Measurements from ENCODE around the gene LRP1B.
"Not testable (repeated sequence)": the region's sequence is repeated elsewhere in the genome, so short reads cannot be mapped to it uniquely, and the experiment has no call there.

The LRP1B gene

DNA sequence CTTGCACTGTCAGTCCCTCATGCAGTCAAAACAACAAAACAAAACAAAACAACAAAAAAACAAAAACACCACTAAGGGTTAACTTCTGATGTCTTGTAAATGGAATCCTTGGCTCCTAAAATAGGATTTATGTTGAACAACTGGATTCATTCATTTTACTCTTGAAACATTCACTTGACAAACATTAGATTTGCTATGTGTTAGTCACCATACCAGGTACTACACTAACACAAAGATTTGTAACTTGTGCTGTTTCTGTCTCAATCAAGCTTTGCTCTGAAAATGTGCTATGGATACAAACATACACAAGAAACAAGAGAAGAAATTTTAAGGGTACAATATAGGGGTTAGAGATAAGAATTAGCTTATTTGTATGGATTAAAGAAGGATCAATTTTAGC, 812.8 kb downstream of the LRP1B start:
- no peak for DNase-seq (ENCODE audit: low read depth in 2 of 2)

DNA sequence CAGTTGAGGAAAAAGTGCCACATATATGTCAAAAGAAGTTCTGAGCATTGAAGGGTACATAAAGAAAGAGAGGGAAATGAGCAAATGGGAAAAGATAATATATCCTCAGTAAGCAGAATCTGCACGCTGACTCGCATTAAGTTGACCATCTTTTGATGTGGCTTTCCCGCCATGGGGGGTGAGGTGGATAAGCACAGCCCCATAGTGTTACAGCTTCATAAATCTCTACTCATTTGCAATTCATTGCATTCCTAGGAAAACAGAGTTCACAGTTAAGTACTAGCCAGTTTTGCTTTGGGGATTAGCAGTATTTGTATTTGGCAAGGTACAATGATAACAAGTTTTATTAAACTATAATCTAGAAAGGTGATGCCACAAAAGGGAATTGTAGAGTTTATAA, 814.2 kb downstream of the LRP1B start:
- no peak for DNase-seq (ENCODE audit: low read depth in 2 of 2)

DNA sequence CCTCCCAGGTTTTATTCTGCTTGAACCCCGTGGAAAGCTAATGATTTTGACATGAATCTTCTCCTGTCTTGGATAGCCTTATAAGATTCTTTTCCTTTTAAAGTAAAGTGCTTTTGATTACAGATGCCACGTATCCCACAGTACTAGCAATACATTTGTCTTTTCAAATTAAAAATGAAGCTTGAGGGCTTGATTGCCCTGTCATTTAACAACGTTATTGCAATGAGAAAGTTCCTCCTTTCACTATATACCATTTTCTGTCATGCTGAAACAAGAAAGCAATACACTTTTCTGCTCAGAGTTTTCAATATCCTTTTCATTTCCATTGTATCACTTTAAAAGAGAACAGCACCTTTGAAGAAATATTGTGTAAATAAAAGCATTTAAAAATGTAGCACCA, 814.7 kb downstream of the LRP1B start:
- DNase-seq (ENCODE audit: low read depth in 2 of 2), result no peak

DNA sequence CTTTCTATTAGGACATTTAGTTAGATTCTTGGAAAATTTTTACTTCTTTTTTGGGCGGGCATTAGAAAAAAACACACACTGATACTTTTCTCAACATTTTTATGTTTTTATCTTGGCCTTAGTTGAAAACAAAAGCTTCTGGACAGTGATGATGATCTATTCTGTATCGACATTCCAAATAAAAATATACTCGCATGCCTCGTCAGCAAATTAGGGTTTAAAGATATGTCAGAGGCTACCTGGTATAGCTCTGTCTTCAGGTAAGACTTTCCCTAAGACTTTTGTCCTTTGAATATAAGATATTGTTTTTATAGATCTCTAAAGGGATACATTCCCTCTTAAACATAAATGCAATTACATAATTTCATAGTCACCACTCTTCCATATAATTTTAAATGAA, 816.8 kb downstream of the LRP1B start:
- DNase-seq (ENCODE audit: low read depth in 2 of 2), result no peak

DNA sequence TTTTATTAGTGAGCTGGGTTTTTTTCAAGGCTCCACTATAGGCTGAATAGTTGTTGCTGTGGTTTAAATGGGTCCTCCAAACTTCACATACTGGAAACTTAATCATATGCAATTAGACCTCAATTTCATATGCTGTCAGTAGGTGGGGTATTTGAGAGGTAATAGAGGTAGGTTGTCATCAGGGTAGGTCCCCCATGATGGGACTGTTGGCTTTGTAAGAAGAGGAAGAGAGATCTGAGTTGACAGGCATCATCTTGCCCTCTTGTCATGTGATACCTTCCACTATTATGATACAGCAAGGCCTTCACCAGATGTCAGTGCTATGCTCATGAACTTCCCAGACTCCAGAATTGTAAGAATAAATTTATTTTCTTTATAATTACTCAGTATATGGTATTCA, 819.4 kb downstream of the LRP1B start:
- no peak for DNase-seq (ENCODE audit: low read depth in 2 of 2)

DNA sequence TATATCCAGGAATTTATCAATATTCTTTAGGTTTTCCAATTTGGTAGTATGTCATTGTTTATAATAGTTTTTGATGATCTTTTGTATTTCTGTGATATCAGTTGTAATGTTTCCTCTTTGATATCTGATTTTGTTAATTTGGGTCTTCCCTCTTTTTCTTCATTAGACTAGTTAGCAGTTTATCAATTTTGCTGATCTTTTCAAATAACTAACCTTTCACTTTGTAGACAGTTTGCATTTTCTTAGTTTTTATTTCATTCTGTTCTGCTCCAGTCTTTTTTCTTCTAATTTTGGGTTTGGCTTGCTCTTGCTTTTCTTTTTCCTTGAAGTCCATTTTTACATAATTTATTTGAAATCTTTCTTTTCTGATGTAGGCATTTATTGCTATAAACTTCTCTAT, 824.4 kb downstream of the LRP1B start:
- DNase-seq (ENCODE audit: low read depth in 2 of 2), result no peak

DNA sequence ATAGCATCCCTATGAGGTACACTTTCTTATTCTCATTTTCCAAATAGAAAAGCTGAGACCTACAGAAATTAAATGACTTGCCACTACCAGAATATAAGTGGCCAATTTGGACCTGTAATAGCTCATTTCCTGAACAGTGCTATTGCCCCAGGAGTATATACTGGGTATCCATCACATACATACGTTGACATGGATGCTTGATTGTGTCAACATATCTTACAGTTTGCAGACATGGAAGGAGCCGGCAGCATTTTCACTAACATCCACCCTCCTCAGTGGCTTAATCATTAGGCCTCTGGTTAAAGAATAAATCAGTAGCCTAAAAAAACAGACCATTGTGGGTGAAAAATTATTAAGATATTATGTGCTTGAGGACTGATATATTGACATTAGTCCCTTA, 829.3 kb downstream of the LRP1B start:
- no peak for DNase-seq (ENCODE audit: low read depth in 2 of 2)

DNA sequence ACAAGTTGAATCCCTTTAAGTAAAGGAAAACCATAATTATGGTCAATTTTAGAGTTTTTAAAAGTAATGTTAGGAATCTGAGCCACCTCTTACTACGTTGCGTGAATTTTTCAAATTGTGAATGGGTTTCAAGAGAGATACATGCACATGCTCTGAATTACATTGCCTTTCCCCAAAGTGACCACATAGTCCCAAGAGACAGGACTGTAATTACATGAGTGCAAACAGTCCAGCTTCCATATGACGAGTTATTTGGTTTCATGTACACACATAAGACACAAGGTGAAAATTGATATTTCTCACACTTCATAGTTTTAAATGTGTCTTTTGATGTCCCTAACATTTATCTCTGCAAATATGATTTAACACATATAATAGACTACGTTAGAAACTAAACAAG, 850.8 kb downstream of the LRP1B start:
- DNase-seq (ENCODE audit: low read depth in 2 of 2), result no peak

DNA sequence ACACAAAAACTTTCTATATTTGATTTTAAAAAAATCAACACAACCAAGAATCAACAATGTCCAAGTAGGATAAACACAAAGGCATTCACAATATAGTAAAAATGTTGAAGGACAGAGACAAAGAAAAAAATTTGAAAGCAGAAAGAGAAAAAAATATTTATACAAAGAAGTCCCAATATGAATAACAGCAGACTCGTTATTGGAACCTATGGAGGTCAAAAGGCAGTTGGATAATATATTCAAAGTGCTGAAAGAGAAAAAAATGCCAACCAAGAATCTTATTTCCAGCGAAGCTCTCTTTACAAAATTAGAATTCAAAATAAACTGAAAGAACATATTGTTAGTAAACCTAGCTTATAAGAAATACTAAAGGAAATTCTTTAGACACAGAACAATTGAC, 859.5 kb downstream of the LRP1B start:
- DNase-seq (ENCODE audit: low read depth in 2 of 2), result no peak

DNA sequence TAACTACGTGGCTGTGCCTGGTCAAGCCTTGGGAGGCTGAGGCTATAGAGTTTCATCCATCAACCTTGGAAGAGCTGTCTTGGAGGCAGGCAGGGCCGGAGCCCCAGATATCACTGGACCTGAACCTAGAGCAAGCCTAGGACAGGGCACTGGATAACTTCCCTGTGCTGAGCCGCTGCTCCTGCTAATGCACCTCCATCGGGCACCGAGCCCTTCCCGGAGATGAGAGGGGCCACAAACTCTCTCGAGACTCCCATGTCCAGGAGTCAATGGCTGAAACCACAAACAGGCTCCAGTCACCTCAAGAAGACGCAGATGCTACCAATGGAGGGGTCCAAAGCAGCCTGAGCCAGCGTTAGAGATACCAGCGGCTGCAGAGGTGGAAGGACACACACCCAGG, 866.0 kb downstream of the LRP1B start:
- DNase-seq (ENCODE audit: low read depth in 2 of 2), result no peak

DNA sequence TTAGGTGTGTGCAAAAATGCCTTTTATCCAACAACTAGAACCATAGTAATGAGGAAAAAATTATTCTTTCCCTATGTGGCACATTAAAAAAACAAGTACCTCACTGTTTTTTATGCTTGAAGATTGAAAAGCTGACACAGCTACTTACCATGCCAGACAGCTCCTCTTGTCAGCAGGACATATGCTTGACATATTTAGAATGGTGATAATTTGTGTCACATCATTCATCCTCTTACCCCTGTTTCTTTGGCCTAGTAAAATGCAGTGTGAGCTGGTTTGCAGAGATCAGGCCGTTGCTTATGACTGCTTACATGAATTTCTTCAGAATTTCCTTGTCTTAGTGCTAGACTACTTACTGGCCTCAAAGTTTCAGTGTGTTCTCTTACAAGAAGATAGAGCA, 869.9 kb downstream of the LRP1B start:
- DNase-seq (ENCODE audit: low read depth in 2 of 2), result no peak

DNA sequence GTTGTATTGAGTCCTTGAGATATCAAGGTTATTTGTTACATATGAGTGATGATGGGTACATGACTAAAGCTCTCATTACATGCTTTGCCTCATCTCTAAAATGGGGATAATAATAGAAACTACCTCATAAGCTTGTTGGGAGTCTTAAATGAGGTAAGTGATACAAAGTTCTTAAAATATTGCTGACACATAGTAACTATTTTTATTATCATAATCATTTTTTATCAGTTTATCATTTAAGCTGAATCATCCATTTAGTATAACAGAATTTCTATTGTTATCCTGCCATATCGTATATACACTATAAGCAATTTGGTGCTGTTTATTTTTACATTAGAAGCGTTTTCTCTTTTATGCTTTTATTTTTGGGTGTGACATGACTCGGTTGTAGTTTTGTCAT, 871.1 kb downstream of the LRP1B start:
- DNase-seq (ENCODE audit: low read depth in 2 of 2), result no peak

DNA sequence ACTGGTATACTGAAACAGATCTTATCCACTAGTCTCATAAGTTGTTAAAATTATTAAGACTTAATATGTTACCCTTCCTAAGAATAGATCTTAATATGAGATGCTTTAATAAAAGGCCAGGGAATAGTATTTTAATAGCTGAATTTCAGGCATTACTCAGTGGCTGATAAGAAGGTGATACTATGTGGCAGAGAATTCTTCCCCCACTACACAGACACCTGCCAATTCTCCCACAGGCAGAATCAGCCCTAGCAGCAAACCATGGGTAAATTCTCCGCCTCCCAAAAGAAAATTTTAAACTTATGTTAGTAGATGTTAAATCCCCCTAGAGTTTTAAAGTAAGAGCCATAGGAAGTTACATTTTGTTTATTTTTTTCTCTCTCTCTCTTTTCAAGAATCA, 888.8 kb downstream of the LRP1B start:
- no peak for DNase-seq (ENCODE audit: low read depth in 2 of 2)

DNA sequence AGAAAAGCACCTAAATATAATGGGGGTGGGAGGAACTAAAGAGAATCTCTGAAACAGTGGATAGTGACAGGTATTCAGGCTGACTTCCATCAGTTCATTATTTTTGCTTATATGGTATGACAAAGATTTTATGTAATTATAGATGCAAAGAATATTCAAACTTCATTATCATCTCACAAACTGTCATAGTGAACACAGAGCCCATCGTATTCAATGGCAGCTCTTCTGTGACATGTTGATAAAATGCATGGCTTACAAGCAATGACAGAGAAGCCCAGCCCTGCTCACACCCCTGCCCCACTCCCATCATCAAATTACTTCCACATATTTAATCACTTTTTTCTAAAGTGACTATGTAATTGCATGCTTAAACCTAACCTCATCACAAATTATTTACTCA, 904.3 kb downstream of the LRP1B start:
- DNase-seq (ENCODE audit: low read depth in 2 of 2), result no peak

DNA sequence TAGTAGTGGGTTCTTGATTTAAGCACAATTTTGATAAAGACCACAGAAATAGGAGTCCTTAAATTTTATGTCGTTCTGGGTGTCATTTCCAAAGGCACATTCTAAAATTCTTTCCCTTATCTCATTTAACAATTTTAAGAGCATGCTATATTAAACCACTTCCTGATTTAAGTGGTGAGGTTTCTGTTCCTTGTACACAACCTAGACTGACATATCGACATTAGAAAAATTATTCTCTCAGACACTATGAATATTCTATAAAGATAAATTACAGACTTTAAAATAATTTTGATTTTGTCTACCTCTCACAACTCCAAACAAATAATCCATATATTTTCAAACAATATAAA, 923.8 kb downstream of the LRP1B start:
- DNase-seq (ENCODE audit: low read depth in 2 of 2), result no peak

DNA sequence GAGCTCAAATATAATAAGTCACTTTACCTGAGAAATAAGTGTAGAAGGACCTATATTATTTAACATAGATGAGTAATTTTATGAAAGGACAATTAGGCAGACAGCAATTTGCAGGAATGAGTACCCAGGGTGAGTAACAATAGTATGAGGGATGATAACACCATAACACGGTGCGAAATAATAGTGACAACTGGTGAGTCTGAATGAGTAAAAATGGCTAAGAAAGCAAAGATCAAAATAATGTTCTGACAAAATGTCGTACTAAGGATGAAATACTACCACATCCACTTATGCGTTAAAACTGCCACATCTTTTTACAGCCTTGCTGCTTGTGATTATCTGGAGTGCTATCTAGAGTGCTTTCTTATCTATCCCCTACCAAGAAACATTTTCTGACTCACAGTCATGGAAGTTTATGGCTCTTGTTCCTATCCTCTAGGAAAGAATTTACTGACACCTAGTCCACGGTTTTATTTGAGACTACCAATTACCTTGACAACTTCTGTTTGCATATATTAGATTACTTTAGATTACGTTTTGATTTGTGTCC, 929.7 kb downstream of the LRP1B start:
- DNase-seq (ENCODE audit: low read depth in 2 of 2), result no peak

DNA sequence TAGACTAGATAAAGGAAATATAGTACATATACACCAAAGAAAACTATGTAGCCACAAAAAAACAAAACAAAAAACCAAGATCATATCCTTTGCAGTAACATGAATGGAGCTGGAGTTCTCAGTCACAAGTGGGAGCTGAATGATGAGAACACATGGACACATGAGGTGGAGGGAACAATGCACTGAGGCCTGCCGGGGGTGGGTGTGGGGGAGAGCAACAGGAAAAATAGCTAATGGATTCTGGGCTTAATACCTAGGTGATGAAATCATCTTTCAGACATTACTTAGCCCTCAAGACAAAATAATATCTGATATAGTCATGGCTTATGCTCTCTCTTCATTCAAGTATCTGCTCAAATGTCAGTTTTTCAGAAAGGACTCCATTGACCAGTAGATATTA, 930.6 kb downstream of the LRP1B start:
- DNase-seq (ENCODE audit: low read depth in 2 of 2), result no peak

DNA sequence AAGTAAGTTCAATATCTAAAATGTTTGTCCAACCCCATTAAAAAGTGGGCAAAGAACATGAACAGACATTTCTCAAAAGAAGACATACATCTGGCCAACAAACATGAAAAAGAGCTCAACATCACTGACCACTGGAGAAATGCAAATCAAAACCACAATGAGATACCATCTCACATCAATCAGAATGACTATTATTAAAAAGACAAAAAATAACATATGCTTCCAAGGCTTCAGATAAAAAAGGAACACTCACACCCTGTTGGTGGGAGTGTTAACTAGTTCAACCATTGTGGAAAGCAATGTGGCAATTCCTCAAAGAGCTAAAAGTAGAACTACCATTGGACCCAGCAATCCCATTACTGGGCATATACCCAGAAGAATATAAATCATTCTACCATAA, 931.1 kb downstream of the LRP1B start:
- no peak for DNase-seq (ENCODE audit: low read depth in 2 of 2)

DNA sequence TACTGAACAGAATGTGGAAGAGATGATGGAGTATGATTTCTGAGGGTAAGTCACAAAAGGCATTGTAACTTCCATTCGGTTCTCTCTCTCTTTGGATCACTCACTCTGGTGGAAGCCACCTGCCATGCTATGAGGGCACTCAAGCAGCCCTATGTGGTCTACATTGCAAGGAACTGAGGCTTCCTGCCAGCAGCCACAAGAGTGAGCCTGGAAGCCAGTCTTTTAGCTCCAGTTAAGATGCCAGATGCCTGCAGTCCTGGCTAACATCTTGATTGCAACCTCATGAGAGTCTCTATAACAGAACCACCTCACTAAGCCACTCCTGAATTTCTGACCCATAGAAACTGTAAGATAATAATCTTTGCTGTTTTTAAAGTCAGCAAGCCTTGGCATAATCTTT, 935.7 kb downstream of the LRP1B start:
- no peak for DNase-seq (ENCODE audit: low read depth in 2 of 2)

DNA sequence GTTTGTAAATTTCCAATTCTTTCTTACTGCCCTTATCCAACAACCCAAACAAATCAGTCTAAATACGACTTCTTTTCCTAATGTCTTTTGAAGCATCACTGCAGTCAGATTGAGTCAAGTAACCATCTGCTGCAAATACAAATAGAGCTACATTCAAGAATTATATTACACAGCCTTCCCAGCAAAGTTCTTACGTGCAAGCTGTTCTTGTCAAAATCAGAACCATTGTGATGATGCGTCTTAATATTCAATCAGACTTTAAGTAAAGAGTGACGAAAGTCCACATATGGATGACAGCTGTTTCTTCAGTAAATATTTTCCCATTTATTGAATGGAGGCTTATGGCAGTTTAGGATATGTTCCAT, 943.8 kb downstream of the LRP1B start:
- no peak for DNase-seq (ENCODE audit: low read depth in 2 of 2)

DNA sequence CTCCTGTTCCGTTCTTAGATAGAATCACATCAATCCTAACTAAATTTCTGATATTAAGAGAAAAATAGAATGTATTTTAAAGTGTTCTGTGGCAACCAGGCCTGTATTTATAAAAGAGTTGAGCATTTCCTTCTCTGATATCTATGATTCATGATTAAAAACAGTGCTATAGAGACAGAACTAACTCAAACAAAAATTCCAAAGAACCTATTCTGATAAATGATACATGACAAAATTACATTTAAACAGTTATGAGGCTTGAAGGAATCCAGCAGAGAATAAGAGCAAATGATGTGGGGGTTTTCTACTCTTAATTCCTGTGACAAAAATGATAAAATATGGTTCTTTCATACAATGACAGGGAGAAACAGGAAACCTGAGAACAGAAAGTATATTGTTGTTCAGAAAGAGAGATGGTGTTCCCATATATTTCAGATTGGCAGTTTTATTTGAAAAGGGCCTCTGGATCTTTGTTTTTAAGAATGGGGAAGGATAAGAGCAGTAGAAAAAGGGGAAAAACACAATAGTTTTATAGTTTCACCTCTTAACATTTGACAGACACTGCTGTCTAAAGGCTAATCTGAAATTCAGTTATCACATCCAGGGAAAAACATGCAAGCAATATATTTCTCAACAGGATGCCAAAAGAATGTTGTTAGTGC, 944.3 kb downstream of the LRP1B start:
- DNase-seq (ENCODE audit: low read depth in 2 of 2), result no peak

DNA sequence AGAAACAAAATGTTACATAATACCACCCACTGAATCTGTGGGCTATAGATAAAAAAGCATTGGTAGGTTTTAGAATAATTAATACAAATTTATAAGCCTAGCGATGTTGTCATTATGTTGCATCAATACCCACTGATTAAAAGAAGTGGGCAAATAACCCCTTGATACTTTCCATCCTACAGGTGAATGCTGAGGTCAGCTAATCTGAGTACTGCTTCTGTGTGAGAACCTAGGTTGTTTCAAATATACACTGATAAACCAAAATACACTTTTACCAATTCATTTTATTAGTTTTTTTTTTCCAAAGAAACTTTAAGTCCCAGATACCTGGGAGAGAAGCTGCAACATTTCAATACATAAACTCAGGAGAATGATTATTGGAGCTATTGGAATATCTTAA, 948.6 kb downstream of the LRP1B start:
- no peak for DNase-seq (ENCODE audit: low read depth in 2 of 2)

DNA sequence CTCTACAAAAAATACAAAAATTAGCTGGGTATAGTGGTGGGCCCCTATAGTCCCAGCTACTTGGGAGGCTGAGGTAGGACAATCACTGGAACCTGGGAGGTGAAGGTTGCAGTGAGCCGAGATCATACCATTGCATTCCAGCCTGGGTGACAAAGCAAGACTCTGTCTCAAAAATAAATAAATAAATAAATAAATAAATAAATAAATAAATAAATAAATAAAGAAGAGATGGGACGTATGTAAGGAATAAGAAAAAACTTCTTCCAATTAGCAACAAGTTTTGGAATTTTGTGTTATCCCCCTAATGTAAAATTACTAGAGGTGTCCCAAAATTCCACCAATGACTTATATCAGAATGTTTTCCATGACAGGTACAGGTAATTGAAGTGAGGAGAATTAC, 961.7 kb downstream of the LRP1B start:
- DNase-seq (ENCODE audit: low read depth in 2 of 2), result not testable (repeated sequence)

DNA sequence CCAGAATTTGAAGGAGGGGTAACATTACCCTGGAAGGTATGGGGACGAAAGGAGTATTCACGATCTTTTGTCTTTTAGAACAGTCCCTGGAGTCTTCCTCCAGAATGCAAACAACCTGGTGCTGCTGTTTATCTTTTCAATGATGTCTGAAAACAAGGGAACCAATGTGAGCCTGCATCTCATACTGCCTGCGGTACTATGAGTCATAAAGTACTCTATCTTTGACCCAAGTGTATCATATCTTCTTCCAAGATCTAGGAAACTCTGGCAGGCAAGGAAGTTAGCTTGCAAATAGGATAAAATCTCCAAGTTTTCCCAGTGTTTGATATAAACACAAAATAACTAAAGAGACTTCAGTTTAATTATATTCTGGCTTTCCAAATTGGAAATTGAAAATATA, 968.5 kb downstream of the LRP1B start:
- DNase-seq (ENCODE audit: low read depth in 2 of 2), result no peak

Data from stimulated activated CD8-positive, alpha-beta memory T cell treated with anti-CD3 and anti-CD28 coated beads, Interleukin-7, amount 100 ng/mL, for 4 hours (primary cell).